Effector memory CD8-positive, alpha-beta T cell (primary cell): ENCODE measurements around the gene CCNT2.
A peak's percentile ranks its signal among the peaks of the same experiment; 100 is the strongest.
"Not testable (repeated sequence)": the region's sequence is repeated elsewhere in the genome, so short reads cannot be mapped to it uniquely, and the experiment has no call there.

ENCODE experiments used
- ATAC-seq: fragments of 150-1000 bp; cut with Tn5 transposase; replicated peaks from 2 replicates; pipeline ENCODE4 v1.10.0; 2021; ENCODE audit warnings: mild to moderate bottlenecking, moderate library complexity
- DNase-seq, 3 experiments: peaks; one replicate each; pipeline ENCODE4 v3.0.0; 2021
- H3K27ac Mint-ChIP-seq, 2 donors: one replicate each; pipeline ENCODE4 v1.8.0; 2022; ENCODE audit warnings: mild to moderate bottlenecking in 2 of 2, mixed read lengths in 2 of 2, moderate library complexity in 2 of 2
- H3K27me3 Mint-ChIP-seq, 2 donors: one replicate each; pipeline ENCODE4 v1.8.0; 2022; ENCODE audit warnings: mixed read lengths in 2 of 2
- H3K36me3 Mint-ChIP-seq: one replicate; pipeline ENCODE4 v1.8.0; 2022; ENCODE audit warnings: mild to moderate bottlenecking, moderate library complexity, mixed read lengths; ENCODE audit not compliant: insufficient read depth
- H3K4me1 Mint-ChIP-seq, 2 donors: one replicate each; pipeline ENCODE4 v1.8.0; 2022; ENCODE audit warnings: low read depth in 2 of 2, mixed read lengths in 2 of 2
- H3K4me3 Mint-ChIP-seq, 2 donors: one replicate each; pipeline ENCODE4 v1.8.0; 2022; ENCODE audit warnings: mild to moderate bottlenecking in 2 of 2, mixed read lengths in 2 of 2, moderate library complexity in 2 of 2
- H3K9me3 Mint-ChIP-seq, 2 donors: one replicate each; pipeline ENCODE4 v1.8.0; 2022; ENCODE audit warnings: mixed read lengths in 2 of 2

CCNT2 gene

GRCh38 chr2:134933732-134934131 is 15.1 kb downstream of the CCNT2 start:
- H3K36me3 Mint-ChIP-seq: peaks cover 43% of the 10 kb centered on the region
- H3K4me1 Mint-ChIP-seq: peaks cover 31 to 58% of the 10 kb centered on the region in 2 donors
- H3K27ac Mint-ChIP-seq: peak overlapping the region; percentile 44 to 62
- no peaks in the 10 kb centered on the region for H3K9me3 Mint-ChIP-seq
- peak overlapping the region in 1 of 2 donors; percentile 28 for H3K4me3 Mint-ChIP-seq
- no peaks in the 10 kb centered on the region for H3K27me3 Mint-ChIP-seq
- DNase-seq (no peak), ATAC-seq (no peak)

GRCh38 chr2:134934150-134934549 is 15.5 kb downstream of the CCNT2 start:
- peak overlapping the region in 1 of 2 donors; percentile 28 for H3K4me3 Mint-ChIP-seq

DNA sequence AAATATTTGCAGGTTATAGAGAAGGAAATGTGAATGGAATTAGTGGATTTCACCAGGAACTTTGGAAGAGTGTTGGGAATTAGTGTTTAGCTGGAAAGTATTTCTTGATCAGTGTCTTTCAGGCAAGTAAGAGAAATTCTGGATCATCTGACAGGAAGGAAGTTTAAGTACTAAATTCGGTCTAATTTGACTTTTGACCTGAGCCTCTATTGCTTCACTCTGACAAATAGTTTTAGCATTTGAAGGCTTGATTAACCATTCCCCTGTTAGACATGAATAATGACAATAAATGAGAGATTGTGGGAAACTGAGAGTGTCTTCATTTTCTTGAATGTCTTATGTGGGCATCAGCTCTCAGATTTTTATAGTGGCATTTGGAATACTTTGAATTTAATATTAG is 16.0 kb downstream of the CCNT2 start:
- Mint-ChIP-seq H3K4me3 (peak overlapping the region in 1 of 2 donors; percentile 28), H3K27me3 (no peaks in the 10 kb centered on the region), H3K27ac (peak overlapping the region in 1 of 2 donors; percentile 44), H3K36me3 (peaks cover 46% of the 10 kb centered on the region), H3K4me1 (peaks cover 29 to 57% of the 10 kb centered on the region in 2 donors), H3K9me3 (no peaks in the 10 kb centered on the region)
- ATAC-seq: no peak
- DNase-seq: no peak

More at GRCh38 chr2:134934150-134934549, 15.5 kb downstream of the CCNT2 start:
- no peaks in the 10 kb centered on the region for H3K9me3 Mint-ChIP-seq
- no peak for ATAC-seq
- H3K4me1 Mint-ChIP-seq: peaks cover 30 to 58% of the 10 kb centered on the region in 2 donors
- peak overlapping the region; percentile 38 to 44 for H3K27ac Mint-ChIP-seq
- peaks cover 44% of the 10 kb centered on the region for H3K36me3 Mint-ChIP-seq
- H3K27me3 Mint-ChIP-seq: no peaks in the 10 kb centered on the region
- no peak for DNase-seq

DNA sequence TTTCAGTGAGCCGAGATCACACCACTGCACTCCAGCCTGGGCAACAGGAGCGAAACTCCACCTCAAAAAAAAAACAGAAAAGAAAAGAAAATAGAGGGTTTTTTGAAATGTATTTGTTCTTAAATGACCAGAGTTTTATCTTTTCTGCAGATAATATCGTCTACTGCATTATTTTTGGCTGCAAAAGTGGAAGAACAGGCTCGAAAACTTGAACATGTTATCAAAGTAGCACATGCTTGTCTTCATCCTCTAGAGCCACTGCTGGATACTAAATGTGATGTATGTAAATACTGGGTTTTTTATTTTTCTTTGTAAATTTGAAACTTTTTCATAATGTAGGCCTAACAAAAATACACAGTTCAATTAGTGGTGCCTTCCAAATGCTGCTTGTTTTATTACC is 18.1 kb downstream of the CCNT2 start:
- ATAC-seq (no peak), DNase-seq (no peak)
- Mint-ChIP-seq H3K27me3 (no peaks in the 10 kb centered on the region), H3K36me3 (peaks cover 58% of the 10 kb centered on the region), H3K9me3 (no peaks in the 10 kb centered on the region), H3K4me1 (peaks cover 19 to 36% of the 10 kb centered on the region in 2 donors), H3K27ac (no peak overlapping the region), H3K4me3 (no peak overlapping the region)

- Mint-ChIP-seq H3K27me3 (no peaks in the 10 kb centered on the region), H3K4me1 (peaks cover 6 to 20% of the 10 kb centered on the region in 2 donors), H3K9me3 (no peaks in the 10 kb centered on the region), H3K27ac (peak overlapping the region in 1 of 2 donors; percentile 25), H3K4me3 (no peak overlapping the region), H3K36me3 (peaks cover 66% of the 10 kb centered on the region)
- ATAC-seq (no peak), DNase-seq (no peak)
These were observed 24.9 kb downstream of the CCNT2 start for GRCh38 chr2:134943540-134943939.

DNA sequence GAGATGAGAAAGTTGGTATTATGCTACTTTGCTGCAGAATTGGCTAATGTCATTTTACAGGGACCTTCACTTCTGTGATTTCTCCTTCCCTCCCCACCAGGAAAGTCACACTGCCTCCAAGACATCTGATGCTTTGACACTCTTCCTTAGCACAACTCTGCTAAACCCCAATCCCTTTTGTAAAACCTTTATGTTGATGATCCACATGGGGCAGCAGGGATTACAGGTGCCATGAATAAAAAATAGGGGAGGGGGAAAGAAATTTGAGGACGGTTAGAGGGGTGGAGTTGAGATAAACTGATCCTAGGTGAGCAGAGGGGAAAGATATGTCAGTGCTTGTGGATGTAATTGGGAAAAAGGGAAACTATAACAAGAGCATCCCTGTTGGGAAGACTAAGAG is 26.4 kb downstream of the CCNT2 start:
- Mint-ChIP-seq H3K27ac (peak overlapping the region in 1 of 2 donors; percentile 11), H3K9me3 (no peaks in the 10 kb centered on the region), H3K4me1 (peaks cover 9 to 22% of the 10 kb centered on the region in 2 donors), H3K4me3 (no peak overlapping the region), H3K27me3 (no peaks in the 10 kb centered on the region), H3K36me3 (peaks cover 67% of the 10 kb centered on the region)
- ATAC-seq (no peak), DNase-seq (no peak)

GRCh38 chr2:134946073-134946472 is 27.5 kb downstream of the CCNT2 start:
- DNase-seq (no peak), ATAC-seq (no peak)
- H3K9me3 Mint-ChIP-seq: no peaks in the 10 kb centered on the region
- peak overlapping the region; percentile 11 to 32 for H3K27ac Mint-ChIP-seq
- peaks cover 12 to 27% of the 10 kb centered on the region in 2 donors for H3K4me1 Mint-ChIP-seq
- no peaks in the 10 kb centered on the region for H3K27me3 Mint-ChIP-seq
- peaks cover 69% of the 10 kb centered on the region for H3K36me3 Mint-ChIP-seq
- H3K4me3 Mint-ChIP-seq: no peak overlapping the region

DNA sequence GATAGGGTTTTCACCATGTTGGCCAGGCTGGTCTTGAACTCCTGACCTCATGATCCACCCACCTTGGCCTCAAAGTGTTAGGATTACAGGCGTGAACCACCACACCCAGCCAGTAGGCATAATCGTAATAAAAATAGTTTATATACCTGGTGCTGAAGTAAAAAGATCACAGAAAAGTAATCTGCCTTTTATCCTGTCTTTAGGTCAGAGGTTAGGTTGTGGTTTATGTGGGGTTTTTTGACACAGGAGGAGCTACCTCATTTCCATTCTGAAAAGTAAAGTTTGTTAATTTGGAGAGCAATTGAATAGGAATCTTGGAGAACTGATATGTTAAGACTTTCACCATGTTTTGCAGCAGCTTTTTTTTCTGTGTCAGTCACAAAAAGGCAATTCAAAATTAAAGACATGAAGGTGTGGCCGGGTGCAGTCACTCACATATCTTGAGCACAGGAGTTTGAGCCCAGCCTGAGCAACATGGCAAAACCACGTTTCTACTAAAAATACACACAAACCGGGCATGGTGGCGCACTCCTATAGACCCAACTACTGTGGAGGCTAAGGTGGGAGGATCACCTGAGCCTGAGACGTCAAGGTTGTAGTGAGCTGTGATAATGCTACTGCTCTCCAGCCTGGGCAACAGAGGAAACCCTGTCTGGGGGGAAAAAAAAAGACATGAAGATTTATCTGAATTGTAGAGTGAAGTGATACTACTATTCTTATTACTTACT is 31.5 kb downstream of the CCNT2 start:
- Mint-ChIP-seq H3K36me3 (peaks cover 85% of the 10 kb centered on the region), H3K4me3 (no peak overlapping the region), H3K9me3 (no peaks in the 10 kb centered on the region), H3K27ac (peak overlapping the region in 1 of 2 donors; percentile 55), H3K4me1 (peaks cover 8 to 21% of the 10 kb centered on the region in 2 donors), H3K27me3 (no peaks in the 10 kb centered on the region)
- DNase-seq (no peak), ATAC-seq (no peak)

- H3K36me3 Mint-ChIP-seq: peaks cover 83% of the 10 kb centered on the region
- no peak overlapping the region for H3K27ac Mint-ChIP-seq
- no peak for ATAC-seq
- H3K4me3 Mint-ChIP-seq: no peak overlapping the region
- no peaks in the 10 kb centered on the region for H3K9me3 Mint-ChIP-seq
- no peaks in the 10 kb centered on the region for H3K27me3 Mint-ChIP-seq
- no peak for DNase-seq
- peaks cover 8 to 15% of the 10 kb centered on the region in 2 donors for H3K4me1 Mint-ChIP-seq
These were observed 32.3 kb downstream of the CCNT2 start for GRCh38 chr2:134950886-134951285.

DNA sequence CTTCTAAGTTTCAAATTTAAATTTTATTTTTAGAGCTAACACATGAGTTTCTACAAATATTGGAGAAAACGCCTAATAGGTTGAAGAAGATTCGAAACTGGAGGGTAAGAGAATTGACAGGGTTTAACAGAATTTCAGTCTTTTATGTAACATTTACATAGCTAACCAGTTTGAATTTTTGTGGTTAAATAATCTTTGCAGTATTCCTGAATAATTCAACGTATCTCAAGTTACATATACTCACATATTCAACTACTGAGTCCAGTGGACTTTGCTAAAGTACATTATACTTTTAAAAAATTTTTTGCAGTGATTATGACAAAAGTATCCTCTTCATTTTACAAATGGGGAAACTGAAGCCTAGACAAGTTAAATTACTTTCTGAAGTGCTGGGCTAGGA is 34.0 kb downstream of the CCNT2 start:
- Mint-ChIP-seq H3K36me3 (peaks cover 79% of the 10 kb centered on the region), H3K27ac (peak overlapping the region in 1 of 2 donors; percentile 57), H3K4me1 (peaks cover 8 to 14% of the 10 kb centered on the region in 2 donors), H3K27me3 (no peaks in the 10 kb centered on the region), H3K9me3 (no peaks in the 10 kb centered on the region), H3K4me3 (no peak overlapping the region)
- DNase-seq: no peak
- ATAC-seq: no peak

GRCh38 chr2:134954065-134954464 is 35.4 kb downstream of the CCNT2 start:
- DNase-seq (no peak), ATAC-seq (no peak)
- H3K27me3 Mint-ChIP-seq: no peaks in the 10 kb centered on the region
- H3K4me1 Mint-ChIP-seq: peaks cover 8 to 10% of the 10 kb centered on the region in 2 donors
- H3K27ac Mint-ChIP-seq: peak overlapping the region in 1 of 2 donors; percentile 52
- H3K9me3 Mint-ChIP-seq: no peaks in the 10 kb centered on the region
- peaks cover 64% of the 10 kb centered on the region for H3K36me3 Mint-ChIP-seq
- peak overlapping the region in 1 of 2 donors; percentile 34 for H3K4me3 Mint-ChIP-seq

GRCh38 chr2:134955744-134956143 is 37.1 kb downstream of the CCNT2 start:
- no peak overlapping the region for H3K4me3 Mint-ChIP-seq
- H3K9me3 Mint-ChIP-seq: no peaks in the 10 kb centered on the region
- ATAC-seq (no peak), DNase-seq (no peak)
- H3K4me1 Mint-ChIP-seq: peaks cover 3% of the 10 kb centered on the region in 2 donors
- no peak overlapping the region for H3K27ac Mint-ChIP-seq
- H3K27me3 Mint-ChIP-seq: no peaks in the 10 kb centered on the region
- peaks cover 54% of the 10 kb centered on the region for H3K36me3 Mint-ChIP-seq

DNA sequence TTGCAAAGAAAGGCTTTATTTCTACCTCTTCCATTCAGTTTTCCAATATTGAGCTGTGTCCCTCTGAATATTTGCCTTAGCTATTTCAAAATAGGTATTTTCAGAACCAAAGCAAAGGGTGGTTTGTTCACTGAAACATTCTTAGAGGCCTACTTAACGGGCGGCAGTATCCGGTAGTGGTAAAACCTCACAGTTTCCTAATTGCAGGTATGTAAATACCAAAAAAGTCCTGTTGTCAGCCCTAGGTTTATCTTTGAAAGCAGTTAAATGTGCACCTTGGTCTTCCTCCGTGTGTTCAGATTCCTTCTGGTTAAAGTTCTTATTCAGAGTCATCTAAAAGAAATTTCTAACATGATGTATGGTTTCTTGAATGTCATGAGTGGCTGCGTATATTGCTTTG is 38.9 kb downstream of the CCNT2 start:
- Mint-ChIP-seq H3K4me3 (no peak overlapping the region), H3K27me3 (no peaks in the 10 kb centered on the region), H3K4me1 (peaks cover 0 to 5% of the 10 kb centered on the region in 2 donors), H3K36me3 (peaks cover 41% of the 10 kb centered on the region), H3K27ac (peak overlapping the region in 1 of 2 donors; percentile 19), H3K9me3 (no peaks in the 10 kb centered on the region)
- DNase-seq (no peak), ATAC-seq (no peak)

GRCh38 chr2:134967166-134967565 is 48.5 kb downstream of the CCNT2 start:
- DNase-seq, H3K36me3 Mint-ChIP-seq, H3K27ac Mint-ChIP-seq, H3K4me1 Mint-ChIP-seq, H3K9me3 Mint-ChIP-seq, H3K4me3 Mint-ChIP-seq, H3K27me3 Mint-ChIP-seq, ATAC-seq: not testable (repeated sequence)
